CD14-positive monocyte (primary cell): ENCODE results near the gene COL4A2. TPM values are rescaled to one million over a fixed set of nuclear protein-coding genes. Genes with fewer than 3 reads are reported as not detected.
"Not testable (repeated sequence)": the region's sequence is repeated elsewhere in the genome, so short reads cannot be mapped to it uniquely, and the experiment has no call there.

Source experiments
- DNase-seq, 3 donors: peaks; one replicate each; pipeline ENCODE4 v3.0.0-alpha.2; 2011 to 2022
- H2AFZ ChIP-seq: 2 replicates; pipeline ENCODE4 v1.6.0; 2012; ENCODE audit warnings: mild to moderate bottlenecking, low read depth, low read length, inconsistent platforms; ENCODE audit not compliant: insufficient read depth, poor library complexity, severe bottlenecking
- H3K27ac ChIP-seq, 2 donors: 1 replicate in 1 of 2; 2 replicates in 1 of 2; pipeline ENCODE4 v1.5.1; 2012 to 2013; ENCODE audit warnings: low read length in 2 of 2, control low read depth in 1 of 2, inconsistent platforms in 1 of 2, low read depth in 1 of 2, mild to moderate bottlenecking in 1 of 2
- H3K27me3 ChIP-seq, 2 donors: one replicate each; pipeline versions ENCODE4 v1.6.0 to v1.6.1; 2011 to 2013; ENCODE audit warnings: low read length in 2 of 2; ENCODE audit not compliant: control insufficient read depth in 2 of 2, insufficient read depth in 2 of 2
- H3K36me3 ChIP-seq, 2 donors: replicated peaks in 1 of 2; 1 replicate in 1 of 2; 2 replicates in 1 of 2; pipeline versions ENCODE4 v1.5.1 to v1.6.1; 2012 to 2013; ENCODE audit warnings: low read length in 2 of 2, control low read depth in 1 of 2, inconsistent platforms in 1 of 2, mild to moderate bottlenecking in 1 of 2; ENCODE audit not compliant: insufficient read depth in 2 of 2, control insufficient read depth in 1 of 2
- H3K4me1 ChIP-seq, 2 donors: 1 replicate in 1 of 2; 2 replicates in 1 of 2; pipeline versions ENCODE4 v1.5.1 to v1.6.1; 2012 to 2013; ENCODE audit warnings: low read length in 2 of 2, control low read depth in 1 of 2, inconsistent platforms in 1 of 2, mild to moderate bottlenecking in 1 of 2, moderate library complexity in 1 of 2; ENCODE audit not compliant: insufficient read depth in 2 of 2, control insufficient read depth in 1 of 2
- H3K4me2 ChIP-seq: replicated peaks from 2 replicates; pipeline ENCODE3; 2012; ENCODE audit warnings: low read length, moderate library complexity, mild to moderate bottlenecking; ENCODE audit not compliant: poor library complexity, severe bottlenecking; ENCODE audit errors: extremely low read depth
- H3K4me3 ChIP-seq, 3 experiments: fragments of 200-600 bp in 1 of 3; sonication (generic) in 1 of 3; replicated peaks in 1 of 3; 1 replicate in 2 of 3; 2 replicates in 1 of 3; pipeline ENCODE4 v1.5.1; 2011 to 2013; ENCODE audit warnings: low read length in 3 of 3, mild to moderate bottlenecking in 3 of 3, control low read depth in 2 of 3, low read depth in 2 of 3, inconsistent platforms in 1 of 3, moderate library complexity in 1 of 3
- H3K79me2 ChIP-seq: 2 replicates; pipeline ENCODE4 v1.6.0; 2012; ENCODE audit warnings: mild to moderate bottlenecking, control low read depth, inconsistent platforms, low read length, moderate library complexity; ENCODE audit not compliant: insufficient read depth
- H3K9ac ChIP-seq: 2 replicates; pipeline ENCODE4 v1.6.0; 2017; ENCODE audit warnings: low read length, mild to moderate bottlenecking; ENCODE audit not compliant: insufficient read depth, poor library complexity, severe bottlenecking
- H3K9me3 ChIP-seq, 2 donors: replicated peaks in 1 of 2; 1 replicate in 1 of 2; 2 replicates in 1 of 2; pipeline versions ENCODE4 v1.5.1 to v1.6.1; 2012 to 2013; ENCODE audit warnings: low read length in 2 of 2, control low read depth in 1 of 2; ENCODE audit not compliant: control insufficient read depth in 1 of 2, insufficient read depth in 1 of 2
- H4K20me1 ChIP-seq: 2 replicates; pipeline ENCODE4 v1.6.0; 2012; ENCODE audit warnings: mild to moderate bottlenecking, low read length, control low read depth, moderate library complexity; ENCODE audit not compliant: insufficient read depth
- H3K27ac Mint-ChIP-seq, 7 donors: one replicate each; pipeline ENCODE4 v1.8.0; 2020; ENCODE audit warnings: mild to moderate bottlenecking in 7 of 7, mixed read lengths in 7 of 7, moderate library complexity in 6 of 7, inconsistent platforms in 2 of 7
- H3K27me3 Mint-ChIP-seq, 3 donors: one replicate each; pipeline ENCODE4 v1.8.0; 2021 to 2022; ENCODE audit warnings: low read depth in 3 of 3, mild to moderate bottlenecking in 3 of 3, mixed read lengths in 3 of 3, moderate library complexity in 3 of 3, inconsistent platforms in 1 of 3
- H3K36me3 Mint-ChIP-seq, 2 donors: one replicate each; pipeline ENCODE4 v1.8.0; 2020; ENCODE audit warnings: mixed read lengths in 2 of 2, inconsistent platforms in 1 of 2, mild to moderate bottlenecking in 1 of 2
- H3K4me1 Mint-ChIP-seq: one replicate; pipeline ENCODE4 v1.8.0; 2020; ENCODE audit warnings: mild to moderate bottlenecking, mixed read lengths
- H3K4me3 Mint-ChIP-seq, 2 donors: one replicate each; pipeline ENCODE4 v1.8.0; 2020; ENCODE audit warnings: mild to moderate bottlenecking in 2 of 2, mixed read lengths in 2 of 2, moderate library complexity in 1 of 2
- H3K9me3 Mint-ChIP-seq, 7 donors: one replicate each; pipeline ENCODE4 v1.8.0; 2020 to 2022; ENCODE audit warnings: mixed read lengths in 7 of 7, mild to moderate bottlenecking in 6 of 7, moderate library complexity in 6 of 7, inconsistent platforms in 2 of 7
- CTCF ChIP-seq: fragments of 200-600 bp; IDR thresholded peaks from one replicate; pipeline ENCODE4 v1.8.0; 2022; ENCODE audit warnings: antibody characterized with exemption, mild to moderate bottlenecking
- WGBS: methylation state at CpG from one replicate; pipeline ENCODE4 v1.1.5; 2013; ENCODE audit warnings: missing lambda C conversion rate; ENCODE audit not compliant: insufficient coverage; 5-methylcytosine and 5-hydroxymethylcytosine counted together
- intact Hi-C, 2 donors: fragments of 100-400 bp; cut with micrococcal nuclease; formaldehyde crosslinking; loops; one replicate each; pipeline versions ENCODE4 v1.15.0 to v1.15.1; 2023
- polyA plus RNA-seq, 3 donors: library from polyadenylated mRNA; depleted of rRNA in 1 of 3; unstranded in 2 of 3; stranded (reverse) in 1 of 3; fragments of 300-500 nt in 2 of 3; fragments of >200 nt in 1 of 3; fragmentation: Illumina TruSeq in 2 of 3; gene quantifications; 1 replicate in 2 of 3; 2 replicates in 1 of 3; pipeline ENCODE4 v1.2.3, GENCODE V29; 2012 to 2021

The COL4A2 gene
- polyA plus RNA-seq, 3 donors = not detected

- Mint-ChIP-seq H3K36me3 (no peaks in the 10 kb centered on the region), H3K27me3 (peaks cover 0 to 3% (median 0%) of the 10 kb centered on the region in 3 donors), H3K4me1 (no peaks in the 10 kb centered on the region), H3K4me3 (no peak overlapping the region), H3K9me3 (peaks cover 11 to 27% (median 23%) of the 10 kb centered on the region in 7 donors), H3K27ac (no peak overlapping the region)
- intact Hi-C loops = no loop called here
- Histone ChIP-seq H2AFZ (no peak overlapping the region), H3K79me2 (no peaks in the 10 kb centered on the region), H4K20me1 (no peaks in the 10 kb centered on the region), H3K27ac (no peak overlapping the region), H3K36me3 (no peaks in the 10 kb centered on the region), H3K4me3 (no peak overlapping the region), H3K9ac (no peak overlapping the region), H3K27me3 (no peaks in the 10 kb centered on the region), H3K4me2 (no peak overlapping the region), H3K9me3 (peaks cover 12 to 27% of the 10 kb centered on the region in 2 donors), H3K4me1 (no peaks in the 10 kb centered on the region)
- TF ChIP-seq CTCF = no peak
- 92% methylated on average over 2 of the region's 3 CpGs for WGBS
- DNase-seq = no peak
Observed at GRCh38 chr13:110496281-110496680, 189.2 kb downstream of the COL4A2 start.

GRCh38 chr13:110497003-110497402, 189.9 kb downstream of the COL4A2 start:
- DNase-seq = no peak
- WGBS = 93% methylated on average over 2 of the region's 2 CpGs
- no peaks in the 10 kb centered on the region for H4K20me1 ChIP-seq

DNA sequence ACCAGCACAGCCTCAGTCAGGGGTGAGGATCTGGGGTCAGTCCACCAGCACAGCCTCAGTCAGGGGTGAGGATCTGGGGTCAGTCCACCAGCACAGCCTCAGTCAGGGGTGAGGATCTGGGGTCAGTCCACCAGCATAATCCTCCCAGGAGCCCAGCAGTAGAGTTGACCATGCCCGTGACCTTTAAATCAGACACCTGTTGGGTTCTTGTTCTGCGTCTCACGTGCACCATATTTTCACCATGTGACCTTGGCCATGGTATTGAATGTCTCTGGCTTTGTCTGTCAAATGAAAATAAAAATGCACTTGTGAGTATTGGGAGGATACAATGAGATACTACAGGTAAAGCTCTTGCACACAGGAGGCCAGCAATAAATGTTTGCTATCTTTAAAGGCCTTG, 190.8 kb downstream of the COL4A2 start:
- 100% methylated on average over 1 of the region's 3 CpGs for WGBS

More at GRCh38 chr13:110497003-110497402, 189.9 kb downstream of the COL4A2 start:
- no peaks in the 10 kb centered on the region for H3K4me1 ChIP-seq
- Mint-ChIP-seq H3K4me1 (no peaks in the 10 kb centered on the region), H3K36me3 (no peaks in the 10 kb centered on the region), H3K4me3 (no peak overlapping the region), H3K9me3 (peaks cover 11 to 27% (median 23%) of the 10 kb centered on the region in 7 donors), H3K27me3 (peaks cover 0 to 3% (median 0%) of the 10 kb centered on the region in 3 donors), H3K27ac (no peak overlapping the region)
- no peaks in the 10 kb centered on the region for H3K27me3 ChIP-seq
- H3K9ac ChIP-seq = no peak overlapping the region
- no peak for TF ChIP-seq CTCF
- H3K79me2 ChIP-seq = no peaks in the 10 kb centered on the region
- H3K4me2 ChIP-seq = no peak overlapping the region
- peaks cover 12 to 27% of the 10 kb centered on the region in 2 donors for H3K9me3 ChIP-seq
- intact Hi-C loops = no loop called here
- H2AFZ ChIP-seq = no peak overlapping the region
- H3K36me3 ChIP-seq = no peaks in the 10 kb centered on the region
- H3K27ac ChIP-seq = no peak overlapping the region
- H3K4me3 ChIP-seq = no peak overlapping the region

More for the DNA sequence above, 190.8 kb downstream of the COL4A2 start:
- H3K9ac ChIP-seq, H2AFZ ChIP-seq, H3K36me3 Mint-ChIP-seq, H3K4me3 ChIP-seq, H3K4me1 ChIP-seq, H3K27ac Mint-ChIP-seq, H3K36me3 ChIP-seq, DNase-seq, H3K4me1 Mint-ChIP-seq, H3K79me2 ChIP-seq, H3K27me3 ChIP-seq, H3K4me2 ChIP-seq, H4K20me1 ChIP-seq, intact Hi-C loops, H3K27me3 Mint-ChIP-seq, H3K27ac ChIP-seq, H3K4me3 Mint-ChIP-seq: not testable (repeated sequence)
- H3K9me3 ChIP-seq = peaks cover 12 to 27% of the 10 kb centered on the region in 2 donors
- peaks cover 11 to 27% (median 23%) of the 10 kb centered on the region in 7 donors for H3K9me3 Mint-ChIP-seq
